ENCODE measurements around the gene TMEM50A.
"Not testable (repeated sequence)": the region's sequence is repeated elsewhere in the genome, so short reads cannot be mapped to it uniquely, and the experiment has no call there.

DNA sequence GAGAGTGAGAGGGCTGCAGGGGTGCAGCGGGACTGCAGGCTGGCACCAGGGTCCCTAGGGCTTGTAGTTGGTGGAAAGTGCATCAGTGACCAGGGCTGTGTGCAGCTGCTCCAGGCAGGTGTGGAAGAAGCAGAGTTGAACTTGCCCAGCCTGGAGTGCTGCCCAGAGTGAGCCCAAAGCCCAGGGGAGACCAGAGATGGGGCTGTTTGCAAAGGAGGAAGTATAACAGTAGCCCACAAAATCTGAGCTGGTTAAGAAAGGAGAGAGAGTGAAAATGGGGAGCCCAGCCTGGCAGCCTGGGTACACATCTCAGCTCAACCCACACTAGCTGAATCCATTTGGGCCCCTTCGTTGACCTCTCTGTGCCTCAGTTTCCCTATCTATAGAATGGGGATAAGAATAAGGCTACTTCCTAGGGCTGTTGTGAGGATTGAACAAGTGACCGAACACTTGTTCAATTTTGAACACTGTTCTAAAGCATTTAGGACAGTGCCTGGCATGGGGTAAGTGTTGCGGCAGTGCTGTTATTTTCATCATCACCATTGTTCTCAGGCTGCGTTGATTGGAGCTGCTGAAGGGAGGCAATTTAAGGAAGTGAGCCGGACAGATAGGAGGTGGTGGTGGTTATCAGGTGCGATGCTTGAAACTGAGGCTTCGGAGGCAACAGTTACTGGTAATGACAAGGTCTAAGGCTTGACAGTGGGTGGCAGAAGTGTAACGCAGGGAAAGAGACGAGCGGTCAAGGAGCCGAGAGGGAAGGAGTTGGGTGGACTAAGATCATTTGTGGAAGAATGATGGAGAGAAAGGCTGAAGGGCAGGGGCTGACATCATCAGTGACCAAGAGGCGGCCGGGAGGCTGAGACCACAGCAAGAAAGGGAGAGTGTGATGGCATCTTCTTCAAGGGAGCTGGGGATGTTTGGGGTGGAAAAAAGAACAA, 43.0 kb upstream of the TMEM50A start:
- TF ChIP-seq, protein P1, sequence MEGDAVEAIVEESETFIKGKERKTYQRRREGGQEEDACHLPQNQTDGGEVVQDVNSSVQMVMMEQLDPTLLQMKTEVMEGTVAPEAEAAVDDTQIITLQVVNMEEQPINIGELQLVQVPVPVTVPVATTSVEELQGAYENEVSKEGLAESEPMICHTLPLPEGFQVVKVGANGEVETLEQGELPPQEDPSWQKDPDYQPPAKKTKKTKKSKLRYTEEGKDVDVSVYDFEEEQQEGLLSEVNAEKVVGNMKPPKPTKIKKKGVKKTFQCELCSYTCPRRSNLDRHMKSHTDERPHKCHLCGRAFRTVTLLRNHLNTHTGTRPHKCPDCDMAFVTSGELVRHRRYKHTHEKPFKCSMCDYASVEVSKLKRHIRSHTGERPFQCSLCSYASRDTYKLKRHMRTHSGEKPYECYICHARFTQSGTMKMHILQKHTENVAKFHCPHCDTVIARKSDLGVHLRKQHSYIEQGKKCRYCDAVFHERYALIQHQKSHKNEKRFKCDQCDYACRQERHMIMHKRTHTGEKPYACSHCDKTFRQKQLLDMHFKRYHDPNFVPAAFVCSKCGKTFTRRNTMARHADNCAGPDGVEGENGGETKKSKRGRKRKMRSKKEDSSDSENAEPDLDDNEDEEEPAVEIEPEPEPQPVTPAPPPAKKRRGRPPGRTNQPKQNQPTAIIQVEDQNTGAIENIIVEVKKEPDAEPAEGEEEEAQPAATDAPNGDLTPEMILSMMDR (IDR thresholded peaks at IDR 0.05 in 4 of 5, conservative IDR thresholded peaks at IDR 0.05 in 1 of 5) = not testable (repeated sequence)
- TF ChIP-seq POLR2A (IDR thresholded peaks at IDR 0.05) = not testable (repeated sequence)

All from gastrocnemius medialis (tissue), 4 donors.